ENCODE results near the gene LDB3.
"Not testable (repeated sequence)": the region's sequence is repeated elsewhere in the genome, so short reads cannot be mapped to it uniquely, and the experiment has no call there.

The LDB3 gene

DNA sequence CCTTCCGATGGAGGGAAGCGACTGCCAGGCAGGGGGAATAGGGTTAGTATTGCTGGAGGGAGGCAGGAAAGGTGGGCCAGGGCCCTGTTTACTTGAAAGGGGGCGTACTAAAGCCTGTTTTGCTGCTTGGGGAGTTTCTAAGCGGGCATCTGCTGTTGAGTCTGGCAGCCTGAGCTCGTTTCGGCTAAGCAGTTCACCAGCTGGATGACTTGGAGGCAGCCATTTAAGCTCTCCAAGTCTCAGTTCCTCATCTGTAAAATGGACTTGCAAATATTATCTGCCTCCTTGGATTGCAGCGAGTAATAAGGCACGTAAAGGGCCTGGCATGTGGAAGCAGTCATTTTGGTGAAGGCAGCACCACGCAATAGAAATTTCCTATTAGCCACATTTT is 44.0 kb downstream of the LDB3 start:
- no peak for DNase-seq
- in situ Hi-C loops (cut with MboI; ENCODE audit: low pct_unique_long_range_greater_than_20kb, low sequenced_read_pairs): loop anchor here (25.0 kb wide), 1 partner anchor 175 kb away; no protein-coding TSS in a partner anchor

DNA sequence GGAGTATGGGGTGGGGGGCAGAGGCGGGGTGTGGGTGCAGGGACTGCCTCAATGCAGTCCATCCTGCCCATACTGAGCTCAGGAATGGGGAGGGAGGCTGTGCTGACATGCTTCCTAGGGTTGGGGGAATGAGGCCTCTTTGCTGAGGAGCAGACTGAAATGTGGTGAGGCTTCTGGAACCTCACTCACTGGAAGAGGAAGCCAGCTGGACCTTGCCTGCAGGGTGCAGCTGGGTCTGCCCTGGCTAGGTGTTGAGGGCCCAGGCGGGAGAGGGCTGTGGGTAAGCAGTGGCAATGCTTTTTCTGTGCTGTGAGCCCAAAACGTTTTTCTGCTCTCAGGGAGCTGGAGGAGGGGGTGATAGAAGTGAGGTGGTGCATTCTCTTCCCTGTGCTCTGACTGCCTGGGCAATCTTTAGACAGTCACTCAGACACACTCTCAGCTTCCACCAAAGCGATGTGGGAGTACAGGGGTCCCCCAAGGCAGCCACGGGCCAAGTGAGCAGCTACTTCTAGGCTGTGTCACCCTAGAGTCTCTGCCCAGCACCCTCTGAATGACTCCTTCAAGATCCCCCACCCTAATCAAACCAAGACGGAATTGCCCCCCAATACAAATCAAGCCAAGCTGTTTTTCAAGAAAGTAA is 47.0 kb downstream of the LDB3 start:
- DNase-seq: peak; percentile 30
- in situ Hi-C loops (cut with MboI; ENCODE audit: low pct_unique_long_range_greater_than_20kb, low sequenced_read_pairs): loop anchor here (25.0 kb wide), 1 partner anchor 172 kb away; no protein-coding TSS in a partner anchor

DNA sequence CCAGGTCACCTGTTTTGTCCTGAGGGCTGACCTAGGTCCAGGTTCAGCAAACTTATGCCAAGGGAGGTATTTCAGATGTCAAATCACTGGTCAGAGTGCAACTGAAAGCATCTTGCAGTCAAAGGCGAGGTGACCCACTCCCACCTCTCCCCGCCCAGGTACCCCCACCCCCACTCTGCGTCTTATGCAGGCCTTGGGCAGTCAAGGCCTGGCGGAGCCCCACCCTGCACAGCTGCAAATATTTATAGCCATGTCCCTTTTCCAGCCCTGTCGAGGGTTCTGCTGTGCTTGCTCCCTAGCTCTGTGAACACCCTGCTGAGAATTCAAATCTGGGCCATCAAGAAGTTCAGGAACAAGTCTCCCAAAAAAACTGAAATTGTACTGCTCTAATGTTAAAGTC is 47.5 kb downstream of the LDB3 start:
- in situ Hi-C loops (cut with MboI; ENCODE audit: low pct_unique_long_range_greater_than_20kb, low sequenced_read_pairs): loop anchor here (25.0 kb wide), 1 partner anchor 171 kb away; no protein-coding TSS in a partner anchor
- no peak for DNase-seq

DNA sequence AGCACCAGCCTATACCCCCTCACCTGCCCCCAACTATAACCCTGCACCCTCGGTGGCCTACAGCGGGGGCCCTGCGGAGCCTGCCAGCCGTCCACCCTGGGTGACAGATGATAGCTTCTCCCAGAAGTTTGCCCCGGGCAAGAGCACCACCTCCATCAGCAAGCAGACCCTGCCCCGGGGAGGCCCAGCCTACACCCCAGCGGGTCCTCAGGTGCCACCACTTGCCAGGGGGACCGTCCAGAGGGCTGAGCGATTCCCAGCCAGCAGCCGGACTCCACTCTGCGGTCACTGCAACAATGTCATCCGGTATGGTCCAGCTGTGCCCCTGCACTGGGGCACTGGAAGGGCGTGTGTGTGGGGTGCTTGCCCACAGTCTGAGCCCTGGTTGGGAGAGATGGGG is 48.2 kb downstream of the LDB3 start:
- no peak for DNase-seq
- in situ Hi-C loops (cut with MboI; ENCODE audit: low pct_unique_long_range_greater_than_20kb, low sequenced_read_pairs): loop anchor here (25.0 kb wide), 1 partner anchor 171 kb away; no protein-coding TSS in a partner anchor

DNA sequence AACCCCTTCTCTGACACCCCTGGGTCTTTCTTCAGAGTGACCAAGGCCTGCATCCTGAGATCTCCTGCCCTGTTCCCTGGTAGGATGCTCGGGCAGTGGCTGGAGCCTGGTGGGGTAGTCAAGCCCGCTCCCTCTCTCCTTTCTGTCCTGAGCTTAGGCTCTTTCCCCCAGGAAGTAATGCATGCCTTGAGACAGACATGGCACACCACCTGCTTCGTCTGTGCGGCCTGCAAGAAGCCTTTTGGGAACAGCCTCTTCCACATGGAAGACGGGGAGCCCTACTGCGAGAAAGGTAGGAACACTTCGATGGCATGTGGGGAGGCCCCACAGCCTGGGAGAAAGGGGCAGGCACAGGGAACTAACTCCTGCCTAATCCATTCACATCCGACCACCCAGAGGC is 50.2 kb downstream of the LDB3 start:
- in situ Hi-C loops (cut with MboI; ENCODE audit: low pct_unique_long_range_greater_than_20kb, low sequenced_read_pairs): loop anchor here (25.0 kb wide), 1 partner anchor 169 kb away; no protein-coding TSS in a partner anchor
- no peak for DNase-seq

DNA sequence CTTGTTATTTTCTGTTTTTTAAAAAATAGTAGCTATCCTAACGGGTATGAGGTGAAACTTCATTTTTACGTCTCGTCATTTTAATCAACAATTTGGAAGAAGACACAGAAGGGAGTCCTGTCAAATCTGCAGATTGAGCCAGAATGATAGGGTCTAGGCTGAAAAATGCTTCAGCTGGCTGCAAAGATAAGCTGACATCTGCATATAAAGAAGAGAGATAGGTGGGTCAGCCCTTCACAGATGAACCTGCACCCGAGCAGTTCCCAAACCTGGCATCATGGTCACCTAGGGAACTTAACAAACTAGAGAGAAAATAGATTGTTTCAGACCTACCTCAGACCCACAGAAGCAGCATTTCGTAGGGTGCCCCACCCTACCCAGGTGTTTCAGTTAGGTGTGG is 52.9 kb downstream of the LDB3 start:
- in situ Hi-C loops (cut with MboI; ENCODE audit: low pct_unique_long_range_greater_than_20kb, low sequenced_read_pairs): loop anchor here (25.0 kb wide), 1 partner anchor 166 kb away; no protein-coding TSS in a partner anchor

DNA sequence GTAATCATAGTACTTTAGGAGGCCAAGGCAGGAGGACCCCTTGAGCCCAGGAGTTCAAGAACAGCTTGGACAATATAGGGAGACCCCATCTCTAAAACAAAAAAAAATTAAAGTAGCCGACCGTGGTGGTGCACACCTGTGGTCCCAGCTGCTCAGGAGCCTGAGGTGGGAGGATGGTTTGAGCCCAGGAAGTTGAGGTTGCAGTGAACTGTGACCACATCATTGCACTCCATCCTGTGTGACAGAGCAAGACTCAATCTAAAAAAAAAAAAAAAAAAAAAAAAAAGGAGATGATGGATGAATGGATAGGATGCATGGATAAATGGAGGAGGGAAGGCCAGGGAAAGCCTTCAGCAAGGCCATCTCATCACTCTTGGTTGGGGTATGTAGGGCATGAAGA is 54.7 kb downstream of the LDB3 start:
- in situ Hi-C loops (cut with MboI; ENCODE audit: low pct_unique_long_range_greater_than_20kb, low sequenced_read_pairs): loop anchor here (25.0 kb wide), 1 partner anchor 164 kb away; no protein-coding TSS in a partner anchor

More for the DNA sequence above, 52.9 kb downstream of the LDB3 start:
- no peak for DNase-seq

DNA sequence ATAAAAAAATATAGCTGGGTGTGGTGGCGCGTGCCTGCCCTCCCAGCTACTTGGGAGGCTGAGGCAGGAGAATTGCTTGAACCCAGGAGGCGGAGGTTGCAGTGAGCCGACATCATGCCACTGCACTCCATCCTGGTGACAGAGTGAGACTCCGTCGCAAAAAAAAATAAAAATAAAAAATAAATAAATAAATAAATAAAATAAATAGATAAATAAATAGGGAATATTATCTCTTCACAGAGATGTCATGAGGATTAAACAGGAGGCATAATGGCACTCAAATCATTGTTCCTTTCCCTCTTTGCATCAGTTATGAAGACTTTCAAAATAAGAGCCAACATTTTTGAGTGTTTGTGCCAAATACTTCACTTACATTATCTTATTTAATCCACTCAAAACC is 56.1 kb downstream of the LDB3 start:
- in situ Hi-C loops (cut with MboI; ENCODE audit: low pct_unique_long_range_greater_than_20kb, low sequenced_read_pairs): loop anchor here (25.0 kb wide), 1 partner anchor 163 kb away; no protein-coding TSS in a partner anchor
- DNase-seq: no peak

More for the DNA sequence above, 54.7 kb downstream of the LDB3 start:
- no peak for DNase-seq

DNA sequence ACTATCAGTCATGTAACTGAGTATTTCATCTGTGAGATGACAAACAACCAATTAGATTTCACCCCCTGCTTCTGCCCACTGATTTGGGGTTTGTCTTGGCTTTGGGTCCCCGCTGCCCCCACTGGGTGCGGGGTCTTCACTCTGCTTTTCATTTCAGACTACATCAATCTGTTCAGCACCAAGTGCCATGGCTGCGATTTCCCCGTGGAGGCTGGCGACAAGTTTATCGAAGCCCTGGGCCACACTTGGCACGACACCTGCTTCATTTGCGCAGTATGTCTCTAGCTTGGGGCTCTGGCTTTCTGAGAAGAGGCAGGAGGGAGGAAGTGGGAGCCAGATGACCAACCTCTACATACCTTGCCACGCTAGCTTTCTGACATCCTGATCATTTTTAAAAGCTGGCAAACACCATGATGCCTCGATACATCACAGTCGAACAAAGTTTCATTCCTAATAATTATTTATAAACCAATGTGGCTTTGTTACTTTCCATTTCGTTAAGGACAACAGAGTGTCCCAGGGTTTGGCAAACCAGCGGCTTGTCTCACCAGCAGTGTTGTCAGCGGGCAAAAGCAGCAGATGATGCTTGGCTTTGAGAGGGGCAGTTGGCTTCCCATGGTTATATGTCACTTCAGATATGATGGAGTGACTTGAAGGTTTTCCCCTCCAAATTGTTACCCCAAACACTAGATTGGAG is 57.8 kb downstream of the LDB3 start:
- no peak for DNase-seq
- in situ Hi-C loops (cut with MboI; ENCODE audit: low pct_unique_long_range_greater_than_20kb, low sequenced_read_pairs): no loop called here

DNA sequence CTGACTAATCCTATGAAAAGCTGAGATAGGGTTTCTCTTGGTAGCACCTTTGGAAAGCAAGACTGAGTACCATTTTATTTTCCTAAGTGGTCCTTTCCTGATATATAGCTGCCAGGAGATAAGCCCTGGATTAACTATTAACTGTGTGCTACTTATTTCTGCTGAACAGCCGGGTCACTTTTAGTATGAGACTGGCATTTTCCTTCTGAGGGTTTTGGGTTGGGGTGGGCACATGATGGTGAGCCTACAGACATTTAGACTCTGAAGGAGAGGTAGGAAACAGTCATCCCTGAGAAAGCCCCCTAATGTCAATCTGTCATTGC is 58.3 kb downstream of the LDB3 start:
- in situ Hi-C loops (cut with MboI; ENCODE audit: low pct_unique_long_range_greater_than_20kb, low sequenced_read_pairs): no loop called here
- no peak for DNase-seq

DNA sequence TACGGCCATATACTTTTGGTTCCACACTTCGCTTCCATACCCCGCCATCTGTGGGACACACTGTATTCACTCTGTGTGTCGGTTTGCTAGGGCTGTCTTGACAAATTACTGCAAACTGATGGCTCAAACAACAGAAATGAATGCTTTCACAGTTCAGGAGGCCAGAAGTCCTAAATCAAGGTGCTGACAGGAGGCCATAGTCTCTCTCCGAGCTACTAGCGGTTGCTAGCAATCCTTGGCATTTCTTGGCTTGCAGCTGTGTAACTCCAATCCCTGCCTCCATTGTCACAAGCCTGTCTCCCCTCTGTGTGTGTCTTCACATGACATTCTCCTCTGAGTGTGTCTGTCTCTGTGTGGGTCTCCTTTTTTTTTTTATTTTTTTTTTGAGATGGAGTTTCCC is 59.2 kb downstream of the LDB3 start:
- in situ Hi-C loops (cut with MboI; ENCODE audit: low pct_unique_long_range_greater_than_20kb, low sequenced_read_pairs): no loop called here

DNA sequence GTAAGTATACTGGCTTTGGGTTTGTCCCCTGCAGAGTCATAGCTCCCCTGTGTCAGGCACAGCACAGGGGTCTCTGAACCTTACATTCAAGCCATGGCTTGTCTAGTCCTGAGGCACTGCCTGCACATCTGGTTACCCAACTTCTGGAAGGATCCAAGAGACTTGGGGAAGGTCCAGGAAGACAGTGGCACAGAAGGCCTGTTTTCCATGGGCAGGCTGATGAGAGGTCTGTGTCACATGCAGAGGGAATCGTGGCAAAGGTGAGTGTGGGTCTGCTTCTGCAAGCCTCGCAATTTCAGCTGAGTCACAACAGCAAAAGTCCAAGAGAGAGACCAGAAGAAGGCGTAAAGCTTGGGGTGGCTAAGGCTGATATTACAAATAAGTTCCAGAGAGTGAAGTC is 59.7 kb downstream of the LDB3 start:
- no peak for DNase-seq
- in situ Hi-C loops (cut with MboI; ENCODE audit: low pct_unique_long_range_greater_than_20kb, low sequenced_read_pairs): no loop called here

More for the DNA sequence above, 59.2 kb downstream of the LDB3 start:
- DNase-seq: no peak

DNA sequence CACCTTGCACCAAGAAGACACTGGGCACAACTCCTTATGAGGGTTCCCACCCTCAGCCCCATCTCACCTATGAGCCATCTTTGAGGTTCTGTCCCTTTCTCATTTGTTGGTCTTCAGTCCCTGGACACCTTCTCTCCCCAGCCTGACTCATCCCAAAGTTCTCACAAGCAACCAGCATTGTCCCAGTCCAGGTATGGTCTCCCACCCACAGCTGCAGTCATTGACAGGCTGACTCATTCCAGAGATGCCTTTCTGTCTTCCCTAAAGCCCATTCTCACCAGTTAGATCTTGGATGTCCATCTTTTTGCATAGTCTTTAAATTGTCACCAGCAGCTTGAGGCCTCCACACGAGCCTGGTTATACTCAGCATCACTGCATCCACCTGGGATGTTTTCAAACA is 61.4 kb downstream of the LDB3 start:
- DNase-seq: no peak
- in situ Hi-C loops (cut with MboI; ENCODE audit: low pct_unique_long_range_greater_than_20kb, low sequenced_read_pairs): no loop called here

DNA sequence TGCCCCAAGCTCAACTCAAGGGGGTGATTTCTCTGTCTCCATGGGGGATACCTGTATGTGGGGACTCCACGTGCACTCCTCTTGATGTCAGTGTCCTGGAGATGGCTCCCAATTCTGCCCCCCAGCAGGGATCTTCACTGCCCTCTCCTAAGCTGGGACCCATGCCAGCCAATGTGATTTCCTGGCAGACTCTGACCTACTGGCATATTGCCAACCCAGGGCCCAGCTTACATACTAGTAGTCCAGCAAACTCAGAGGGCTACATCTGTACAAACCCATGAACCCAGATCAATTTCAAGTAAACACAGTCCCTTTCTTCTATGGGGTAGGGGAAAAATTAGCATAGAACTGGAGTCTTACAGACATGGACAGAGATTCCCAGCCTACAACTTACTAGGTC is 61.9 kb downstream of the LDB3 start:
- in situ Hi-C loops (cut with MboI; ENCODE audit: low pct_unique_long_range_greater_than_20kb, low sequenced_read_pairs): no loop called here
- no peak for DNase-seq

DNA sequence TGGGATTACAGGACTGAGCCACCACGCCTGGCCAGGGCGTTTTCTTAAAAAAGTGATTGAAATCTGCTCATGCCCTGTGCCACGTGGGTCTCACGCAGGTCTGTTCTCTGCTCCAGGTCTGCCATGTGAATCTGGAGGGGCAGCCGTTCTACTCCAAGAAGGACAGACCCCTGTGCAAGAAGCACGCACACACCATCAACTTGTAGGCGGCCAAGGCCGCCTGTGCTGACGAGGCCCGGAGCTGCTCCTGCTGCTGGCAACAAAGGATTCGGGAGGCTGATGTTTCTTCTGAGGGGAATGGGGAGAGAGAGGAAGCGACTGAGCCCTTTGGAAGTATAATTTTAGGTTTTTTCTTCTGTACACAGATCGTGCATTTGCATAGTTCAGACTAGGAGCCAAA is 64.5 kb downstream of the LDB3 start:
- no peak for DNase-seq

DNA sequence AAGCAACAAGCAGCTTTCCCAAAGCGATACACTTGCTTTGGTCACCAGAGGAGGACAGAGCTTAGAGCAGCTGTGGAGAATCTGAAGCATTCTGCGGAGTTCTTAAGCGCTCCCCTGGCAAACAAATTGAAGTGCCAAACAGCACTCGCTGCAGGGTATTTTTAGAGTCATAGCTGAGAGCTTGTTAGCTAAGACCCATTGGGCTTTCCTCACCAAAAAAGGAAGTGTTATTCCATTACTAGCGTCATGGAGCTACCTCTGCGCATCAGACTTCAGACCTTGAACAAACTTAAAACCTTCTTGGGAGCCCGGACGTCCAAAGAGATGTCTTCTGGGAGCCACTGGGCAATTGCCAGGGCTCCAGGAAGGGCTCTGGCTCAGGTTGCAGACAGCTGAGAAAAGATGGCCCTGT is 65.0 kb downstream of the LDB3 start:
- no peak for DNase-seq
- in situ Hi-C loops (cut with MboI; ENCODE audit: low pct_unique_long_range_greater_than_20kb, low sequenced_read_pairs): no loop called here

More for the DNA sequence above, 64.5 kb downstream of the LDB3 start:
- in situ Hi-C loops (cut with MboI; ENCODE audit: low pct_unique_long_range_greater_than_20kb, low sequenced_read_pairs): no loop called here

DNA sequence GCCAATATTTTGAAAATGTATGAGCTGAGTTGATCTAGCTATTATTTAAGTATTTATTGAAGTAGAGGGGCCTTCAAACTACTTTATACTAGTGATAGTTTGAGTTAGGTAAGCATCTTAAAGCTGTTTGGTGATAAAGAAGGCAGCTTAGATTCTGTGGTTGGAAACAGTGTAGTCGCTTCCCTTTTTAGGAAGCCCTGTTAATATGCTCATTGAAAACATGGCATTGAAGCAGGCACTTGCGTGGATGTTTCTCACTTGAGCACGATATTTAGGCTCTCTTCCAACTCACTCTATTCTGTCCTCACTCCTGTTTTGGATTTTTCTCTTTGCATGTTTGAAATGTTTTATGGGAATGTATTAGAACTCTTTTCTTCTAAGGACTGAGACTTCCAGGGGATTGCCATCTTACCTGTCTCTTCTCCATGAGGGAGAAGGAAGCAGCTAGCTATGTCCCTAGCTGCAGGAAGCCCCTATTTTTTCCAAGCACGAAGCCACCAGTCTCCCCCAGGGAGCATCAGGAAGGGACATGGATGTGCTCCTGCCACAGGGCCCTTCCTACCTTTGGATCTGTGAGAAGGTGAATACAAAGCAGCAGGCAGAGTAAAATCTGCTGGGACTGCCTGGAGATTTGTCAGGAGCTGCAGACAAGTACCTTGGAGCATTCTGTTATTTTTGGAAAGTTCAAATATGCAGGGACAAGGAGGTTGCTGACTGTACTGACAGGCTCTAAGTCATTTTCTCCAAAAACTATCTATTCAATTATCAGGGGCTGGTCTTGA is 66.1 kb downstream of the LDB3 start:
- peak; percentile 53 for DNase-seq
- in situ Hi-C loops (cut with MboI; ENCODE audit: low pct_unique_long_range_greater_than_20kb, low sequenced_read_pairs): no loop called here

DNA sequence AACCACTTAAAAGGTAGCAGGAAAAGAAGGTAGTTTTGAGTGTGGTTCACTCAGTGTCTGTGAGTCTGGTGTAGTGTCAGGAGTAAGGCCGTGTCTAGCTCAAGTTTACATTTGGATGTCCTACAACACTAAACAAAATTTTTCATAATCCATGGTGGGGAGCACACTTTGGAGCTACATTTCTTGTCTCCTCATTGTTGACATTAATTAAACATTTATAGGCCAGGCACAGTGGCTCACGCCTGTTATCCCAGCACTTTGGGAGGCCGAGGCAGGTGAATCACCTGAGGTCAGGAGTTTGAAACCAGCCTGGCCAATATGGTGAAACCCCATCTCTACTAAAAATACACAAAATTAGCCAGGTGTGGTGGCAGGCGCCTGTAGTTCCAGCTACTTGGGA is 67.0 kb downstream of the LDB3 start:
- in situ Hi-C loops (cut with MboI; ENCODE audit: low pct_unique_long_range_greater_than_20kb, low sequenced_read_pairs); DNase-seq: not testable (repeated sequence)

DNA sequence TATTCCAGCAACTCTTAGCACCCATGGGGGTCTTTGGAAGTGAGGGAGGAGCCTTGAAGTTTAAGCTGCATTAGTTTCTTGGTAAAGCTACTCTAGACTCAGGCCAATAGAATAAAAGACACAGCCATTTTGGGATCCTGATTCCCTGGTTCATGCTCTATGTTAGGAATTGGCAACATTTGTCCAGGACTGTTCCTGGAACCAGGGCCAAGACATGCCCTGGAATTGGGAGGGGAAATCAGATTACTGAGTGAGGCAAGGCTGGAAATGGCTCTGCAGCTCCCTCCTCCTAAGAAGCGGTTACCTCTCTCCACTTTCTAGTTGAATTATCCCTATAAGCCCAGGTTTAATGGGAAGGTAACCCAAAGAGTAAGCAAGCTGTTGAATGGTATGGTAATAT is 73.9 kb downstream of the LDB3 start:
- in situ Hi-C loops (cut with MboI; ENCODE audit: low pct_unique_long_range_greater_than_20kb, low sequenced_read_pairs): no loop called here
- DNase-seq: no peak
